Measurements from ENCODE around the gene FKBP14. TPM values are rescaled to one million over a fixed set of nuclear protein-coding genes. Genes with fewer than 3 reads are reported as not detected.
"Not testable (repeated sequence)": the region's sequence is repeated elsewhere in the genome, so short reads cannot be mapped to it uniquely, and the experiment has no call there.

The FKBP14 gene
- total RNA-seq, 1 donor from 2014 or later: 13.8 TPM

GRCh38 chr7:29971566-29972314, 54.8 kb downstream of the FKBP14 start:
- no peak for DNase-seq (ENCODE audit: low spot score)
- intact Hi-C loops (cut with DNase I): no loop called here

GRCh38 chr7:29970158-29970557, 56.3 kb downstream of the FKBP14 start:
- no peak for DNase-seq (ENCODE audit: low spot score)
- intact Hi-C loops (cut with DNase I): no loop called here

GRCh38 chr7:29969738-29970137, 56.8 kb downstream of the FKBP14 start:
- intact Hi-C loops (cut with DNase I): no loop called here

GRCh38 chr7:29968683-29969395, 57.7 kb downstream of the FKBP14 start:
- intact Hi-C loops (cut with DNase I): no loop called here

More at GRCh38 chr7:29969738-29970137, 56.8 kb downstream of the FKBP14 start:
- no peak for DNase-seq (ENCODE audit: low spot score)

GRCh38 chr7:29965030-29965429, 61.5 kb downstream of the FKBP14 start:
- intact Hi-C loops (cut with DNase I): no loop called here
- no peak for DNase-seq (ENCODE audit: low spot score)

More at GRCh38 chr7:29968683-29969395, 57.7 kb downstream of the FKBP14 start:
- DNase-seq (ENCODE audit: low spot score): no peak

GRCh38 chr7:29962035-29962434, 64.5 kb downstream of the FKBP14 start:
- intact Hi-C loops (cut with DNase I): no loop called here
- DNase-seq (ENCODE audit: low spot score): no peak

- DNase-seq (ENCODE audit: low spot score); intact Hi-C loops (cut with DNase I): not testable (repeated sequence)
These were observed 64.9 kb downstream of the FKBP14 start for GRCh38 chr7:29961611-29962010.

Other genes starting within 250 kb of the FKBP14 start
- gene WIPF3, start 220.2 kb downstream of the FKBP14 start, total RNA-seq: 11.6 TPM
- gene SCRN1, start 36.9 kb downstream of the FKBP14 start, total RNA-seq: 30.4 TPM
- 5.7 TPM for gene PLEKHA8, start 1.7 kb upstream of the FKBP14 start, total RNA-seq
- 49.3 TPM for gene MTURN, start 108.3 kb upstream of the FKBP14 start, total RNA-seq